Measurements from ENCODE around the gene FBXO7.

Gene FBXO7

DNA sequence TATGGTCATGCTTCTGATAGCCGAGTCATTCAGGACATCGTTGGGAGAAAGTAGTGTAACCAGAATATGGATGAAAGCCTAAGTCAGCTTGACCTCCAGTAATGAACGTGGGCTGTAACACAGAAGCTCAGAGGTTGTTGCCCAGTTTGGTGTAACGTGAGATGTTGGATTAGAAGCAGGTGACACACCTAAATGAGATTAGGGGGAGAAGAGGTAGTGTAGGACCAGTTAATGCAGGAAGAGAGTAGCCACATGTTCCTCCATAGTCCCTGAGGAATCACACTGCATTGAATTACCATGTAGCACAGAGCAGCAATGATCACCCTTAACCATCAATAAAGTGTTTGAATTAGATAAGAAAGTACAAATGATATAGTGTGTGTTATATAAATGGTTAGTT, 20.4 kb downstream of the FBXO7 start:
- TF ChIP-seq, protein P1, sequence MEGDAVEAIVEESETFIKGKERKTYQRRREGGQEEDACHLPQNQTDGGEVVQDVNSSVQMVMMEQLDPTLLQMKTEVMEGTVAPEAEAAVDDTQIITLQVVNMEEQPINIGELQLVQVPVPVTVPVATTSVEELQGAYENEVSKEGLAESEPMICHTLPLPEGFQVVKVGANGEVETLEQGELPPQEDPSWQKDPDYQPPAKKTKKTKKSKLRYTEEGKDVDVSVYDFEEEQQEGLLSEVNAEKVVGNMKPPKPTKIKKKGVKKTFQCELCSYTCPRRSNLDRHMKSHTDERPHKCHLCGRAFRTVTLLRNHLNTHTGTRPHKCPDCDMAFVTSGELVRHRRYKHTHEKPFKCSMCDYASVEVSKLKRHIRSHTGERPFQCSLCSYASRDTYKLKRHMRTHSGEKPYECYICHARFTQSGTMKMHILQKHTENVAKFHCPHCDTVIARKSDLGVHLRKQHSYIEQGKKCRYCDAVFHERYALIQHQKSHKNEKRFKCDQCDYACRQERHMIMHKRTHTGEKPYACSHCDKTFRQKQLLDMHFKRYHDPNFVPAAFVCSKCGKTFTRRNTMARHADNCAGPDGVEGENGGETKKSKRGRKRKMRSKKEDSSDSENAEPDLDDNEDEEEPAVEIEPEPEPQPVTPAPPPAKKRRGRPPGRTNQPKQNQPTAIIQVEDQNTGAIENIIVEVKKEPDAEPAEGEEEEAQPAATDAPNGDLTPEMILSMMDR (conservative IDR thresholded peaks at IDR 0.05; ENCODE audit: control insufficient read depth, insufficient read depth, low read depth, low read length), result no peak
- no peak for DNase-seq (ENCODE audit: low read depth)

DNA sequence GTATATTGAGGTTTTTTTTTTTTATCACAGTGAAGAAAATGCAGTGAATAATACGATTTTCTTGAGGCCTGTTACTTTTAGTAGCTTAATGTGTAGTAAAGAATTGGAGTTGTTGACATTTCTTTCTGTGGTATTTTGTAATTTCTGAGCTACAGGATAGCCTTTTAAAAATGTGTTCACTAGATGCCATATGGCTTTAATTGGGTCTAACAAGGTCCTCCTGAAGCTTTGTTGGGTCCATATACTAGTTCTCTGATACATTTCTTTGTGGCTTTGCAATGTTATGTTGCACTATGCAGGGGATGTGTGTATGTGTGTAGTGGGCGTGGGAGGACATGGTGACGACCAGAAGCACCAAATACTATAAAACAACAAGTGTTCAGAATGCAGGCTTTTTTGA, 25.1 kb downstream of the FBXO7 start:
- H3K4me3 ChIP-seq (ENCODE audit: control insufficient read depth, low read depth, low read length), result no peak overlapping the region
- no peak for DNase-seq (ENCODE audit: low read depth)
- TF ChIP-seq, protein P1 (conservative IDR thresholded peaks at IDR 0.05; ENCODE audit: control insufficient read depth, insufficient read depth, low read depth, low read length), result no peak

More for the DNA sequence above, 20.4 kb downstream of the FBXO7 start:
- H3K4me3 ChIP-seq (ENCODE audit: control insufficient read depth, low read depth, low read length), result no peak overlapping the region

DNA sequence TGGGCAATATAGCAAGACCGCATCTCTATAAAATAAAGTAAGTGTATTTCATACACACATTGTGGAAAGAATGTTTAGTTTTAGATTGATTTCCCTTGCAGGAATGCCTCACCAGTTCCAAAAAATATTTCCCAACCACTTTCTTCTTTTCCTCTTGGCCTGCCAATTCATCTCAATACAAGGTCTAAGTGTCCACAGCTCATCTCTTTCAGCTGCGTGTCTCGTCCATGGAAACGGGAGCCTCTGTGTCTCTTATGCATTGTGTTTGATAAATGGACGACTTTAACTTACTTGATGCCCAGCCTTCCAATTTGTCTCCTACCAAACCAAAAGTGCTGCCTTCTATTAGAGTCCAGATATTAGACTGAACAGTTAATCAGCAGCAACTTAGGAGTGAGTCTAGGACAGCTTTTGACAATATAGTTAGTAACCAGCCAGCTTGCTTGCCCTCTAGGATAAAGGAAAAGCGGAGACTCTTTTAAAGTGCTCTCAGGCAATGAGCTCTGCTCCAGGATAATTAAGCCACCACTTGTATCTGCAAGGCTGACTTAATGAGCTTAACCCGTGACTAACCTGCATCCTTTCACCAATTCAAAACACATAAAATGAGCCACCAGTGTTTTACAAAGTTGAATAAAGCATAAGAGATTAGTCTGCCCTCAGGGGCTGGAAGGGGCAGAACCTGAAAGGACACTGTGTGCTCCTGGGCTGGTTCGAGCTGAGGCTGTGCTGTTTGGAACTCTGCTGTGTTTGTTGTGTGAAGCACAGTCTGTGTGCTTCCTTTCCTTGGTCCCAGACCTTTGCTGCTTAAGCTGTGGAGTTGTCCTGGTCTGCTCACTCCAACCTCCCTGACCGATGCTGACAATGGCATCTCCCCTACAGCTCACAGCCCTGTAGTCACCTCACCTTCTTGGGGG, 27.5 kb downstream of the FBXO7 start:
- TF ChIP-seq, protein P1 (conservative IDR thresholded peaks at IDR 0.05; ENCODE audit: control insufficient read depth, insufficient read depth, low read depth, low read length), result no peak
- H3K4me3 ChIP-seq (ENCODE audit: control insufficient read depth, low read depth, low read length), result no peak overlapping the region

DNA sequence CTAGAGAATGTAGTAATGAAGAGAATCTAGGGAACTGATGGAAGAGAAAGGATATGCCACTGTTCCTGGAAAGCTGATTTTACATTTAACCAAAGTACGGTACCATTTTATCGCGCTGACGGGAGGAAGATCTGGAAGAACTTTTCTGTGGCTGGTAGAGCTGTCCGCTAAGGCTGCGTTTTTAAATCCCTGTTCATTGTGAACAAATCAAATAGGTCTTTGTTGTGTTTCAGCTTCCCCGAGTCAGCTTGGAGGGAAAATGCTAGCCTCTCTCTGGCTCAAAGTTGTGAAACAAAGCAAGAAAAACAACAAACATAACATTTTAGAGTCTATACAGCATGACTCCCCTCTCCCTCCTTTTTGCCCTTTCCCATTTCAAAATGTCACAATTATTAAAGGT, 34.4 kb downstream of the FBXO7 start:
- DNase-seq (ENCODE audit: low read depth), result no peak
- TF ChIP-seq, protein P1 (conservative IDR thresholded peaks at IDR 0.05; ENCODE audit: control insufficient read depth, insufficient read depth, low read depth, low read length), result no peak
- no peak overlapping the region for H3K4me3 ChIP-seq (ENCODE audit: control insufficient read depth, low read depth, low read length)

More for the DNA sequence above, 27.5 kb downstream of the FBXO7 start:
- peak; percentile 15 for DNase-seq (ENCODE audit: low read depth)

DNA sequence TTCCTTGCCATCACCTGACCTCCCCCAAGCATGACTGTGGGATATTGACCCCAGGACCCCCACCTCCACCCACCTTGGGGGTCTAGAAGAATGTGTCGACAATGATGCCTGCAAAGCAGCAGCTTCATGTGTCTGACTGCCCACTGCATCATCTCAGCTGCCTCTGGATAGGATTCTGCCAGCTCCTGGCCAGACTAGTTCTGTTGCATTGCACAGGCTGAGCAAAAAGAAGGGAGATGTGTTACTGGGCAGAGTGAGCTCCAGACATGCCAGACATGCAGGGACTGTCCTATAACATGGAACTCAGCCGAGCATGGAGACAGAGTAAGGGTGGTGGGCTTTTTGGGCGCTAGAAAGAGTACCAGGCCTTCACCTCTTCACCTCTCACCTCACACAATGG, 36.7 kb downstream of the FBXO7 start:
- H3K4me3 ChIP-seq (ENCODE audit: control insufficient read depth, low read depth, low read length), result no peak overlapping the region
- no peak for DNase-seq (ENCODE audit: low read depth)
- TF ChIP-seq, protein P1 (conservative IDR thresholded peaks at IDR 0.05; ENCODE audit: control insufficient read depth, insufficient read depth, low read depth, low read length), result no peak

DNA sequence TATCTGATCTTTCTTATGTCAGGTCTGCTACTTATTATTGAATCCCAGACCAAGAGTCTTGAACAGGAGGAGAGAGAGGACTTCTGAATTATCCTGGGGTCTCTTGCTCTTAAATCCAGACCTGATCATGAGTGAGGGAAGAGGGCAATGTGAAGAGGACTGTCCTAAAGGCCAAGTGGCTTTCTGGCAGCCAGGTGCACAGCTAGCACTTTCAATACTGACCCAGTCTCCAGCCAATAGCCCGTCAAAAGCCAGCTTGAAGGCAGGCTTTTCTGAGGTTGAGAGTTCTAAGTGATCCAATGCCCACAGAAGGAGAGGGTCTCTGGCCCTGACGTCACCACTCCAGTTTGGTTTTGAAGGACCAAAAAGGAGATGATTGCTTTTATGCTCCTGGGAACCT, 37.2 kb downstream of the FBXO7 start:
- DNase-seq (ENCODE audit: low read depth), result no peak
- H3K4me3 ChIP-seq (ENCODE audit: control insufficient read depth, low read depth, low read length), result no peak overlapping the region
- TF ChIP-seq, protein P1 (conservative IDR thresholded peaks at IDR 0.05; ENCODE audit: control insufficient read depth, insufficient read depth, low read depth, low read length), result no peak
